ENCODE measurements around the gene WWC1. TPM values are rescaled to one million over a fixed set of nuclear protein-coding genes. Genes with fewer than 3 reads are reported as not detected.

Gene WWC1
- 0.38 and 3.2 TPM in 2 replicates for total RNA-seq (ENCODE audit: low replicate concordance)

DNA sequence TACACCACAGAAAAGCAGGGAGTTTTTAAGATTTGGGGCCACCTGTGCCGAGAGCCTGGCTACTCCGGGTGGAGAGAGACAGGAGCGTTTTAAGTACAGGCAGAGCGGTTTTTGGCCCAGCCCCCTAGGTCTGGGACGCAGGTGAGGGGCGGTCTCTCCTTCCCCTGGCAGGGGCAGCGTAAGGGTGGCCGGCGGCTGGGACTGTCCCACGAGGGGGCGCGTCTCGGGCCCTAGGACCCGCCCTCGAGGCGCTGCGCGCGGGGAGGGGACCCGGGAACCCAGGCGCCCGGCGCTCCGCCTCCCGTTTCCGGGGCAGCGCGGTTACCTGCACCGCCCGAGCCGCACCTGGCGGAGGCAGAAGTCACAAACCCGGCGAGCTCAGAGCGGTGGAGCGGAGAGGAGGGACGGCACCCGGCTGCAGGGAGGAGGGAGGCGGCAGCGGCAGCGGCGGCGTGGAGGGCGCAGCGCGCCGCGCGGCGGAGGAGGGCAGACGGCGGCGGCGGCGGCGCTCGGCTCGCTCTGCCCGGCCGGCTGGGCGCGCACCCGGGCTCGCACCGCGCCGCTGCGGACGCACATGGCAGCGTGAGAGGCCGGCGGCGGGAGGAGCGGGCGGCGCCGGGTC, at the start of gene WWC1:
WWC1 (plus strand) TSS at position 304 of the 622 bp plus-strand sequence. CDS start 508 bp downstream, outside the sequence.

DNA sequence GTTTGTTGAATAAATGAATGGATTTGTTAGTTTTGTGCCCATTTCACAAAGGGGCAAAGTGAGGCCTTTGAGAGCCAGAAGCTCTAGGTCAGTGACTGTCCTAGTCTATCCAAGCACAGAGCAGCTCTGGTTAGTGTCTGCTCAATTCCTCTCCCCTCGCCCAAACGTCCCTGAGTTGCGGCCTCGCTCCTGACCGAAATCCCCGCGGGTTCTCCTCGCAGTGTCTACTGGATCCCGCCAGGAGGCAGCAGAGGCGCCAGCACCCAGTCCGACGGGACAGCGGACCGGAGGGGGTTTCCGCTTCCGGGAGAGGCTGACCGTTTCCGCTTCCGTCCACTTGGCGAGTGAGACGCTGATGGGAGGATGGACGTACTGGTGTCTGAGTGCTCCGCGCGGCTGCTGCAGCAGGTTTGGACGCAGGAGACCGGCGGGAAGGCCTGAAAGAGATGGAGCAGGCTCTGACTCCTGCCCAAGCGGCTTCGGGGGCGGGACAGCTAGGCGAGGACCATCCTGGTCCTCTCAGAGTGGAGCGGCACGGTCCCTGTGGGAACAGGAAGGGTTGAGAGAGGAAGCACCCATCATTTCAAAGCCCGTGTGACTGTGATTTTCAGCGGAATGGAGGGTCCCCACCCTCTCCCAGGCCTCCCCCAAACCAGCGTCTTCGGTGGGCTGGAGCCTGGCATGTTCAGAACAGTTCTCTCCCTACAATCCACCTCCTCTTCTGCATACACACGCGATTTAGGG, 194.9 kb downstream of the WWC1 start, which contains the start of gene RARS1:
RARS1 (plus strand) TSS at position 336 of the 744 bp plus-strand sequence; CDS start at position 364, 28 bp downstream.

Other genes with a start within 250 kb of the WWC1 start
- gene RARS1, start 194.8 kb downstream of the WWC1 start, total RNA-seq (ENCODE audit: low replicate concordance): 87.9 and 147 TPM in 2 replicates
- gene FBLL1, start 237.7 kb downstream of the WWC1 start, total RNA-seq (ENCODE audit: low replicate concordance): 0.15 and 3.0 TPM in 2 replicates